GM18861 (cell line): Measurements from ENCODE around the gene WNT9A.
"Not testable (repeated sequence)": the region's sequence is repeated elsewhere in the genome, so short reads cannot be mapped to it uniquely, and the experiment has no call there.

Experiments used
- ATAC-seq: cut with Tn5 transposase; IDR thresholded peaks from one replicate; pipeline ENCODE4 v1.9.1; 2021; ENCODE audit not compliant: unreplicated experiment

WNT9A gene

DNA sequence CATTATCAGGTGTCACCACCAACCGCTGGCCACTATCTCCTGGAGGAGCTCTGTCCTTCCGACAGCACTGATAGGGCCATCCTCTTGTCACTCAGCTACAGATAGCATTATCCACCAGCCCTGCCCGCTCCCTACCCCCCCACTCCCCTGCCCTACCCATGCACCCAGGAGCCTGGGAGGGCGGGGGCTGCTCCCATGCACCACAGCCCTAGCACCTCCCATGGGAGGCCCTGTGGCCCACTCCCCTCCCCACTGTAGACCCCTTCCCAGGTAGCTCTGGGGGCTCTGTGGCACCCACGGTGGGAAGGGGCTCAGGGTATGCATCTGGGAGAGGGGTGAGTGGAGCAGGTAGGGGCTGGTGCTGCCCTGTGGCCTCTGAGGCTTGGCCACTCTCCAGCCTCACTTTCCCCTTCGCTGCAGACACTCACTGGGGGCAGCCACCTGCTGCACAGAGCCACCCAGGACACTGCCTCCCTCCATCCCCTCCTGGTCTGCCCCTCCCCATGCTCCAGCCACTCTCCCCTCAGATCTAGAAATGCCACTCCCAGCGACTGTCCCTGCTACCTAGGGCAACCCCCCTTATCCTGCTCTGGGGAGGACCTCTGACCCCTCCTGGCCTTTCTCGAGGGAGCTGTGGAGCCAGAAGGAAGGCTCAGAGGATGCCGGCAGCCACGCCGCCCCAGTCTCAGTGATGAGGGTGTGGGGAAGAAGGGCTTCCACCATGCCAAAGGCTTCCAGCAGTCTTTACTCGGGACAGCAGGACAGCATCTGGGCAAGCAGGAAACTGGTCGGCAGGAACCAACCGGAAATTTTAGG lies 58.5 kb downstream of the WNT9A start:
- ATAC-seq: no peak

DNA sequence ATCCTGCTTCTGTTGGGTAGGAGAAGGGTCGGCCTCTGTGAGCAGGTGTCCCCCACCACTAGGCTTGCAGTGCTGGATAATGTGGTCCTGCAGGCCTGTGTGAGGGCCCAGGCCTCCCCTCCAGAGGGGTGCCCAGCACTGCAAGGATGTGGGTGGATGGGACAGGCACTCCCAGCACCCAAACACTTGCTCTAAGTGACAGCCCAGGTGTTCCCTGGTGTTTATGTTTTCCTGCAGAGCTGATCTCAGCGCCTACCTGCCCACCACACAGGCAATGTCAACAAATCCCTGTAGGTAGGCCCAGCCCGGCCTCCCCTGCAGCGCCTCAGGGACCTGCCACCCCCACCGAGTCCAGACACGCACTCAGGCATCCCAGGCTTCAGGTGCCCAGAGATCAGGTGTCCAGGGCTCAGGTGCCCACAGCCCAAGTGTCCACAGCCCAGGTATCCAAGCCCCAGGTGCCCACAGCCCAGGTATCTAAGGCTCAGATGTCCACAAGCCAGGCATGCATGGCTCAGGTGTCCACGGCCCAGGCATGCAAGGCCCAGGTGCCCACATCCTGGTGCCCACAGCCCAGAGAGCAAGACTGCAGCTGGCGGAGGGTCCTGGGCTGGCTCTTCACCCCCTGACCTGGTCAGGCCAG lies 59.2 kb downstream of the WNT9A start:
- no peak for ATAC-seq

DNA sequence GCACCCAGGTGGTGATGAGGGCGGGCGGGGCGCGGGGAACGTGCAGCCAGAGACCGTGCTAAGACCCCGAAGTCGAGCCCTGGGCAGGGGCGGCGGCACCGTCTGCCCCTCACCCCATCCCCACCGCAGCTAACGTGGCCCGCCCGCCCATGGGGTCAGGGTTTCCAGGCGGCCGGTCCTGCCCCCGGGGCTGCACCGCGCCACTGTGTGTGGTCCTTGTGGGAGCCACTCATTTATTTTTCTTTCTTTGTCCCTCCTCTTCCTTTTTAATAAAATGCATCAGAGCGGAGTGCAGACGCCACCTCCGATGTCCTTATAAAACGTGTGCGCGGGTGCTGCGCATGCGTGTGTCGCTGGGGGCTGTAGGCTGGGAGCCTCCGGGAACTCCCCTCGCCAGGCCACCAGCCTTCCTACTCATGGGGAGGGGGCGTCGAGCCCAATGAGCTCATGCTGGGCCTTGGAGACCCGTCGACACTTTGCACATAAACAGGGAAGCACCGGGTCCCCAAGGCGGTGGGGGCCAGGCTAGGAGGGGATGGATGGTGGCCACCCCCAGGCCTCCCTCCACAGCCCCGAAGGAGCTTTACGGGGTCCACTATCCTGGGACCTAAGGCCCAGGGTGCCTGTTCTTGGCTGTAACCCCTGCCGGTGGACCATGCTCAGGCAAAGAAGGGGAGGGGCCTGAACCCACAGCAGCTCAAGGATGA lies 59.9 kb downstream of the WNT9A start:
- ATAC-seq: no peak

DNA sequence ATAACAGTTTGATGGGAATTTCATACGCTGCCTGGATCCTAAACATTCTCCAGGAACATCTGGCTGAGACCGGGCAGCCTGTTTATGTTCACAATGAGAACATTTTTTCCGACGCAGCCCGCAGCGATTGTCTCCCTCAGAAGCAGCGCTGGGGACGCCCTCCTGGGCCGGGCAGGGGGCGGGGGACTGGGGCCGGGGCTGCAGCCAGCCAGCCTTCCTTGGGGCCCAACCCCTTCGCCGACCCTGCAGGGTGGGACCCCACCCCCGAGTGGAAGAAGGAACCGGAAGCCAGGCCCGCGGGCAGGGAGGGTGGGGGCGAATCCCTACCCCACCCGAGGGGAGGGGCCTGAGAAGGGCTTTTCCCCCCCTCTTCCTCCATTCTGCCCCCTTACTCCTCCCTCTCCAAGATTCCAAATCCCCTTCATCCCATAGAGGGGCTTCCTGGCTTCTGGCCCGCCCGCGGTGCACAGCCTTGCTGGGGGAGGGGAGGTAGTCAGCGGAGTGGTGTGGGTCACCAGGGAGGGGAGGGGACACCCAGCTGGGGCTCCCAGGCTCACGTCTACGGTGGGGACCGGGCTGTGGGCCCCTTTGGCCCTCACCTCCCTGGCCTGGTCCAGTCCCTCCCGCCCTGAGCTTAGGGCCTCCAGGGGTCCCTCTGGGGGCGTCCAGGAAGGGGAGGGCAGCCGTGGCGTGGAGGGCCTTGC lies 60.6 kb downstream of the WNT9A start:
- no peak for ATAC-seq

DNA sequence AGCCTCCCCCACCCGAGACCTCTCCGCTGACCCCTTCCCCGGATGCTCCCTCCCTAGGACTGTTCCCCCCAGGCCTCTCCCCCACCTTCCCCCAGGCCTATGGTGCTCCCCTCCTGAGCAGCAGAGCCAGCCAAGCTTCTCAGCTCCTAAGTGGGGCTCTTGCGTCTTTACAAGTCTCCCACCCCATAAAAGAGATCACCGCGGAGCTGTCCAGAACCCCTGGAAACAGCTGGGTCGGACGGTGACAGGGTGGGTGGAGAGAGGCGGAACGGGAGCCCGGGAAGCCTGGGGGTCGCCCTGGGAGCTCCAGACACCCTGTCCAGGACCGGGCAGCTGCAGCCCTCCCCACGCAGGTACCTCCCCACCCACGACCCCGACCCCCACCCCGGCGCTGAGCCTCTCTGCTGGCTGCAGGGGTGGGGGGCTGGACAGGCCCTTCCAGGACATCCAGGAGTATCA lies 61.2 kb downstream of the WNT9A start:
- ATAC-seq: no peak

DNA sequence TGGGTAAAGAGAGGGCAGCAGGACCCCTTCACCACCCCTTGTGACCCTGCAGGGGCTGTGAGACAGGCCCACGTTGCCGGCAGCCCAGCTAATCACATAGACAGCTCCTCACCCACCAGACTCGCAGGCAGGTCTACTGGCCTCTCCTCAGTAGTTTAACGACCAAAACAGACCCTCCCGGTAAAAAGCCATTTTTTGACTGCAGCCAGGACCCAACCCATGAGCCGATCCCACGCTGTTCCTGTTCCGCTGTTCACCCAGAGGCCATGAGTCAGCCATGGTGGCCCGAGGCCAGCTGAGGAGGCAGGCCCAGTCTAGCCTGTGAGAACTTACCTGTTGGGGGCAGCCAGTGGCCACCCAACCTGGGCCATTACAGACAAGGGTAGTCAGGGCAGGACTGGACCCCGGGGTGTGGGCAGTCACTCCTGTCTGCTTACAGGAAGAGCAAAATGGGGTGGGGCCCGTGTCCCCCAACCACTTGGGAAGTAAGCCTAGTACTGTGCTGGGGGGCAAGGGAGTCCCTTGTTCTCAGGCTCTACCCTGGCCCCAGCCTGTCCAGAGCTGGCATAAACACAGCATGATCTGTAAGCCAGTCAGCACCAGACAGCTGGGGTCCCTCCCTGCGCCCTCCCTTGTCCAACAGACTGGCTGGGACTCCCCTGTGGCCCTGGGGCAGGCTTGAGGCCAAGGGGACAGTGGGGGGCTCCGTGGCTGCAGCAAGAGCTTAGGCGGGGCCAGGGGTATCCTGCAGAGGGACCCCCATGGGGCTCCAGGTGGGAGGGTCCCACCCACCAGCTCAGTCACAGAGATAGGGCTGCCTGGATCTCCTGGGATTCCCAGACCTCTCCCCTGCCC lies 61.9 kb downstream of the WNT9A start:
- no peak for ATAC-seq

DNA sequence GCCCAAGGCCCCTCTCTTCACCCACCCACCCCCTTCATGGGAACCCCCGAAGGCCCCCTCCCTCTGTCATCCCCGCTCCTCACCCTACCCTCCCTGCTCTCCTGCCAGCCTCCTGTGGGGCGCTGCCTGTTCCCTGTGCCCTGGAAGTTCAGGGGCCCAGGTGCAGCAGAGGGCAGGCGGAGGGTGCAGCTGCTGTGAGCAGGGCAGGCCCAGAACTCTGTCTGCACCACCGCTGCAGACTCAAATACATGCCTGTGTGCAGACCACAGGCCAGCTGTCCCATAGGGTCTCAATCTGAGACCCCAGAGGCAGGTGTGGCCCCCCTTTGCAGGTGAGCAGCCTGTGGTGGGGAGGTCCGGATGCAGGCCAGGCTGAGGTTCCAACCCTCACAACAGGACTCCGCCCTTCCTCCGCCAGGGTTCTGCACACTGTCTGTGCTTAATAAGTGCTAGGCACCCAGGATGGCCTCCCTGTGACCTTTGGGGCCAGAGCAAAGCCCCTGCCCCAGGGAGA lies 62.5 kb downstream of the WNT9A start:
- no peak for ATAC-seq

DNA sequence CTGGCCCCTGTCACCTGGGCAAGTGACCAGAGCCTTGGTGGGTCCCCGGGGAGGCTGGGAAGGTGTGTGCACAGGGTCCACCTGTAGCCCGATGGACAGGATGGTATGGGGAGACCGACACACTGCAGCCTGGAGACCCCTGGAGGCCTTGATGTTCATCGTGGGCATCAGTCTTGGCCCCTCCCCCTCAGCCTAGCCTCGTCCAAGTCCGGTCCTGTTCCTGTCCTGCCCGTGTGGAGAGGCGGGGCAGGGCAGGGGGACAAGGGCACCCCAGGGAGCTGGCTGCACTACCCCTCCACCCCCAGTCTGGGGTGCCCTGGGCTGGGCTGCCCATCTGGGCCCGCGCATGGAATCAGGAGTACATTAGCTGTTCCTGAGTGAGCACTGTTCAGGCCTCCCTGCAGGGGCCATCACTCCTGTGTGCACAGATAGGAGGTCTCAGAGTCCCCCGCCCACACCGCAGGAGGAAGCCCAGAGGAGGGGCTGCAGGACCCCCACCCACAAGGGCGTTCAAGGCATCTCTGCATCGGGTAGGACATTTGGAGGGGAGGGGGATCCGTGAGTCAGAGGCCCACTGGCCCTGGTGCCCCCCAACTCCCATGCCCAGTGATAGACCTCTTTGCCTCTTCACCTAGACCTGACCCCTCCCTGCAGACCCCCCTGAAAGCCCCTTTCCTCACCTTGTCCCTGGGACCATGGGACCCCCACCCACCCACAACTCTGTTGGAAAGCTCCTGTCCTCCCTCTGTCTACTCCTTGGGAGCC lies 63.2 kb downstream of the WNT9A start:
- no peak for ATAC-seq

DNA sequence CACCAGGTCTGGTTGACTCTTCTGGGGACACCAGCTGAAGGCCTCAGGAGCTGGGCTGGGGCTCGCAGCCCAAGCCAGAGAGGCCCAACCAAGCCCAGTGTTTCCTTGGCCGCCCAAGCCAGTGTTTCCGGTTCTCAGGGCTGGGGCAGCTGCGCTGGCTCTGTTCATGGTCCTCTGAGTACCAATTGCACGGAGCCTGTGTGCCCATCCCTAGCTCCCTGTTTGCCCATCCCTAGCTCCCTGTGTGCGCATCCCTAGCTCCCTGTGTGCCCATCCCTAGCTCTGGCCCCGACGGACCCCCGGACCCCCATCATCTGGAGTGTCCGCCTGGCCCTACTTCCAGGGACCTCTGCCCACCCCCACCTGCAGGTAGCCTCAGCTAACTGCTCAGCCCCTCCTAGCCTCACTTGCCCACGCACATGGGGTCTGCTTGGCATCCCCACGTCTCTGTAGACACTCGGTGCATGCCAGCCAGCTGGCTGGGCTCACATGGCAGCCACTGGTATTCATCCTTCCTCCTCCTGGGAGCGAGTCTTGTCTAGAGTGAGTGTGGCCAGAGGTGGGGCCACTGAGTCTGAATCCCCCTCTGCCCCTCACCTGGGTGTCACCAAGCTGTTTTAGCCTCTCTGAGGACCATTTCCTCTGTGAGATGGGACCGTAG lies 64.0 kb downstream of the WNT9A start:
- ATAC-seq: no peak

DNA sequence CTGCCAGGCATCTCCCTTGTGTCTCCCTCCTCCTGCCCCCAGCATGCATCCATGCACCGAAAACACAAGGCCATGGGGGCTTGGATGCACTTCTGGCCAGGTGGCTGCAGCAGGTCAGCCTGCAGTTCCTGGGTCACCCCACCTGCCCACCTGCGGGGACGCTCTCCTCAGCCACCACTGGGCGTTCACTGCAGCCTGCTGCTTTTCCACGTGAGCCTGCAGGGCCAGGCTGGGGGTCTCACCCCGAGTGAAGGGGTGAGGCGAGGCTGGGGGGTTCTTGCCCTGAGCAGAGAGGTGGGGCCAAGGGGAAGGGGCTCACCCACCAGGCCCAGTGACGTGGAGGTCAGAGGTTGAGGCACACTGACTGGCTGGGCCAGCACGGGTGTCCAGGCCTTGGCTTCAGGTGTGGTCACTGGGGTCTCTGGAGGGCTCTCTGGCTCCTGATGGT lies 64.6 kb downstream of the WNT9A start:
- ATAC-seq: no peak

DNA sequence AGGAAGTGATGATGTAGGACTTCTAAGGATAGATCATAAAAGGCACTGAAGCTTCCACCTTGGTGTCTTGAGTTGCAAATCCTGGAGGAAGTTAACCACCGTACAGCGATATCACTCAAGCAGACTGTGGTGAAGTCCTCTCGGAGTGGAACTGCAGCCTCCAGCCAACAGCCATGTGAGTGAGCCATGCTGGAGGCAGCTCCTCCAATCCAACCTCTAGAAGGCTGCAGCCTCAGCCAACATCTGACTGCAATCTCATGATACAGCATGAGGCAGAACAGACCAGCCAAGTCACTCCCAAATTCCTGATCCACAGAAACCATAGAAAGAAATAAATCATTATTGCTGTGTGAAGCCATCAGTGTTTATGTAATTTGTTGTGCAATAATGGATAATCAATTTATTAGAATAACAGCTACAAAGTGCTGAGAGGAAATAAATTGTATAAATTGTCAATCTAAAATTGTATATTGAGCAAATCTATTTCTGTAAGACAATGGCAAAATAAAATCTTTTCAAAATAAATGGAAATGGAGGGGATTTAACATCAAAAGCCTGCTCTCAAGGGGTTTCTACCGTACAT lies 67.3 kb downstream of the WNT9A start:
- ATAC-seq: no peak

DNA sequence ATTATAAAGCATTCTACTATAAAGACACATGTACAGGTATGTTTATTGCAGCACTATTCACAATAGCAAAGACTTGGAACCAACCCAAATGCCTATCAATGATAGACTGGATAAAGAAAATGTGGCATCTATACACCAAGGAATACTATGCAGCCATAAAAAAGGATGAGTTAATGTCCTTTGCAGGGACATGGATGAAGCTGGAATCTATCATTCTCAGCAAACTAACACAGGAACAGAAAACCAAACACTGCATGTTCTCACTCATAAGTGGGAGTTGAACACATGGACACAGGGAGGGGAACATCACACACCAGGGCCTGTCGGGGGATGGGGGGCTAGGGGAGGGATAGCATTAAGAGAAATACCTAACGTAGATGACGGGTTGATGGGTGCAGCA lies 69.9 kb downstream of the WNT9A start:
- ATAC-seq: not testable (repeated sequence)

DNA sequence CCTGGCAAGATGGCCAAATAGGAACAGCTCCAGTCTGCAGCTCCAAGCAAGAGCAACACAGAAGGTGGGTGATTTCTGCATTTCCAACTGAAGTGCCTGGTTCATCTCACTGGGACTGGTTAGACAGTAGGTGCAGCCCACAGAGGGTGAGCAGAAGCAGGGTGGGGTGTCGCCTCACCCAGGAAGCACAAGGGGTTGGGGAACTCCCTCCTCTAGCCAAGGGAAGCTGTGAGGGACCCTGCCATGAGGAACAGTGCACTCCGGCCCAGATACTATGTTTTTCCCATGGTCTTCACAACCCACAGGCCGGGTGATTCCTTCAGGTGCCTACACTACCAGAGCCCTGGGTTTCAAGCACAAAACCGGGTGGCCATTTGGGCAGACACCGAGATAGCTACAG lies 75.8 kb downstream of the WNT9A start:
- not testable (repeated sequence) for ATAC-seq

DNA sequence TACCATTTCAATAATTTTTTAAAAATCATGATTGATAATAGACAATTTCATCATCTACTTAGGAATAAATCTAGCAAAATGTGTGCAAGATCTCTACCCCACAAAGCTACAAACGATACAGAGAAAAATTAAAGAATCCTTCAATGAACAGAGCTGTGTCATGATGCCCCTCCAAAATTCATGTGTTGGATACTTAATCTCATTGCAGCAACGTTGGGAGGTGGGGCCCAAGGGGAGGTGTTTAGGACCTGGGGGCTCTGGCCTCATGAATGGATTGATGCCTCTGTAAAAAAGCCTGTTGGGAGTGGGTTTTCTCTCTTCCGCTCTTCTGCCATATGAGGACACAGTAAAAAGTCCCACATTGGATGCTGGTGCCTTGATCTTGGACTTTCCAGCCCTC lies 77.4 kb downstream of the WNT9A start:
- no peak for ATAC-seq

DNA sequence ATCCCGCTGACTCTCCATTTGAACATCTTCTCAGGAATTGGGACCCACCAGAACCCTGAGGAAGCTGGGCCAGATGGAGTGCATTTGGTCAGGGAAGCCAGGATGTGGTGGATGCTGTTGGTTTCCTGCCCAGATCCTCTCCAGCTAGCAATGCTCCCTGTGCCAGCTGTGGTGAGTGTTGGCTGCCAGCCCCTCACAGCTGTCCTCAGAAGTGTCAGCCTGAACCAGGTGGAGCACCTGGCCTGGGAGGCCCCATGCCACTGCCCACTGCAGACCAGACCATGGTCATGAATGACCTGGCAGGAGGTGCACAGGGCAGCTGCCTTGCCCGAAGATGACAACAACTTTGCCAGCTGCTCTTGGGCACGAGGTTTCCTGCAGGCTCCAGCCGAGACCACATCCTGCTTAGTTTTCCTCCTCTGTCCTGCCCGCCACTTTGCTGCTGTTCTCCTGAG lies 77.9 kb downstream of the WNT9A start:
- no peak for ATAC-seq

DNA sequence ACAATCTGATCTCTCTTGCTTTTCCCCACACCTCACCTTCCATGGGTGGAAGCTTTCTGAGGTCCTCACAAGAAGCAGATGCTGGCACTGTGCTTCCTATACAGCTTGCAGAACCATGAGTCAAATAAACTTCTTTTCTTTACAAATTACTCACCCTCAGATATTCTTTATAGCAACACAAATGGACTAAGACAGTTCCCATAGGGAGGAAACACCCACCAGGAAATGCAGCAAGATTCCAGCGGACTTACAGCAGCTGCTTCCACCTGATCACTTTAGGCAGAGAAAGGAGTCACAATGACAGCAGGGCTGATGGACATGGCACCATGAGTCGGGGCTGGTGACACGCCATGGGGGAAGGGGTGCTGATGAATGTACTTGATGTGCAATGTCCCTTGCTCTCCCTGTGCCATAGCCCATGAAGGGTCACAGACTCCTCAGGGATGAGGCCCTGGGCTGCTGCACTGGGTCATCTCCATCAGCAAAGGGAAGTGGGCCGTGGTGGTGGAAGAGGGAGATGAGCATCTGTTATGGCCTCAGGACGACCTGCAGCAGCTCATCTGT lies 78.4 kb downstream of the WNT9A start:
- no peak for ATAC-seq
